GM18526 (cell line): Measurements from ENCODE around the gene HINT1.

Source experiments
- POLR2A ChIP-seq: IDR thresholded peaks from 3 replicates; pipeline ENCODE4 v1.6.1; 2011; ENCODE audit not compliant: insufficient read length; ENCODE audit errors: extremely low read depth

HINT1 gene

DNA sequence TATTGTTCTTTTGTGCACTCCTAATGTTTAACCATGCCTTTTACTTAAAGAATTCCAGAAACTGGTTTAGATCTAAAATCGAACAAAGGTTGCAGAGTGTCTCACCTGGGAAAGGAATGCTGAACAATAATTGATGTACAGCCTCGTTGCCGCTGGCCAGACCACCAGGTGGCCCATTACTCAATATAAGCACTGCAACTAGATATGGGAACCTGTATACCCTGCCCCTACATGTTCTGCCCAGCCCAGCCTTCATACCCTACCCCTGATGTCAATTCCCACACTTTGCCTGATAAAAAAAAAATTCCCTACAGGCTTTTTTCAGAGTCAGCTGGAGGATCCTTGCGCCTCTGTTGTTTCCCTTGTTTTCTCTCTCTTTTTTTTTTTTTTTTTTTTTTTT, 13.8 kb downstream of the HINT1 start:
- no peak for TF ChIP-seq POLR2A

DNA sequence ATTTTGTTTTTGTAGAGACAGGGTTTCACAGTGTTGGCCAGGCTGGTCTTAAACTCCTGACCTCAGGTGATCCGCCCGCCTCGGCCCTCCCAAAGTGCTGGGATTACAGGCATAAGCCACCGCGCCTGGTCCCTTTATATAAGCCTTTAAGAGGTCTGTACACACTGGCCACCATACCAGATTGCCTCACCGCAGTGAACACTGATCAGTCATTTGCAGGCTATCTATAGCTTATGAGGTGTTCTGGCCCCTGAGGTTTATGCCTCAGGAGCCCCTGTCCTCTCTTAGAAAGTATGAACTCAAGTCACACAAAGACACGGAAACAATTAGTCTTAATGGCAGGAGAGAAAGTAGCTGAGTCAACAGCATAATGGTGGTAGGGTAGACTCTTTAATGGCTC, 14.6 kb downstream of the HINT1 start:
- no peak for TF ChIP-seq POLR2A

DNA sequence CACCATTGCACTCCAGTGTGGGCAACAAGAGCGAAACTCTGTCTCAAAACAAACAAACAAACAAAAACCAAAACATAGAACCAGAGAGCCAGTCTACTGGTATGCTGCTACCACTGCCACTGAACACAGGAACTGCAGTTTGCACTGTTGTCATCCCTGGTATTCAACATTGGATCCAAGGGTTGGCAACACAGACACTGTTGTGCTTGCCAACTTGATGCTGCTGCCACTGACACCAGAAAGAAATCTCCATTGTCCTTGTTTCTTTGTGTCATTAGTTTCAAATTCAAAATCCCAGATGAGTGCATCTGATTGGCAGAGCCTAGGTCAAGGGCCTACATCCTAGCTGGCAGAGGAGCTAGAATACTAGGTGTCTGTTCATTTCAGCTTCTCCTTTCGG, 16.2 kb downstream of the HINT1 start:
- no peak for TF ChIP-seq POLR2A

DNA sequence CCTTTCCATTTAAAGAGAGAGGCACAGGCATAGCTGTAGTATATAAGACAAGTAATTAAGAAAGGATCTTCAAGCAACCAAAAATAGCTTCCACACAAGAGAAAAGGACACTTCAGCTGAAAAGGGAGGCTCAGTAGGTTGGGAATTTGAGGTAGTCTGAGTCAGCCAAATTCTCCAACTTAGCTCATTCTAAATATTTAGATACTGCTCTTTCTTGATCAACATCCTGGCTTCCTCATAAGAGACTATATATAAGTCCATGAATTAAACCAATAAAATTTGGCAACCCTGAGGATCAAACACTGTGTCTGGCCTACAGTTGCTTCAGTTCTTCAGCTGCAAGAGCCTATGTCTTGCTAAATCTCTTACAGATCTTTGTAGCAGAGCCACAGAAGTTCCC, 17.8 kb downstream of the HINT1 start:
- no peak for TF ChIP-seq POLR2A

DNA sequence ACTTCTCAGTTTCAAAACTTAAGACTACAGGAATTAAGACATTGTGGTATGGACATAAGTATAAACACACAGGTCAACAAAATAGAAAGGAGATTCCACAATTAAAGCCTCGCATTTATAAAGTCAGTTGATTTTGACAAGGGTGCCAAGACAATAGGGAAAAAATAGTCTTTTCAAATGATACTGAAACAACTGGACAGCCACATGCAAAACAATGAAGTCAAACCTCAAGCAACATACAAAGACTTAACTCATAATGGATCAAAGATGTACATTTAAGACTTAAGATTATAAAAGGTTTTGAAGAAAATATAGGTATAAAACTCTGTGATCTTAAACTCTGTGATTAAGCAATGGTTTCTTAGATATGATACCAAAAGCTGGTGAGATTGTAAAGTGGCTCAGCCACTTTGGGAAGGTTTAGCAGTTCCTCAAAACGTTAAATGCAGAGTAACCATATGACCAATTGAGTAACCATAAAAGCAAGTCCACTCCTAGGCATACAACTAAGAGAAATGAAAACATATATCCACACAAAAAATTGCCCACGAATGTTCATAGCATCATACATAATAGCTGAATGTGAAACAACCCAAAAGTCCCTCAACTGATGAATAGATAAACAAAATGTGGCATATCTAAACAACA, 22.0 kb downstream of the HINT1 start:
- no peak for TF ChIP-seq POLR2A

DNA sequence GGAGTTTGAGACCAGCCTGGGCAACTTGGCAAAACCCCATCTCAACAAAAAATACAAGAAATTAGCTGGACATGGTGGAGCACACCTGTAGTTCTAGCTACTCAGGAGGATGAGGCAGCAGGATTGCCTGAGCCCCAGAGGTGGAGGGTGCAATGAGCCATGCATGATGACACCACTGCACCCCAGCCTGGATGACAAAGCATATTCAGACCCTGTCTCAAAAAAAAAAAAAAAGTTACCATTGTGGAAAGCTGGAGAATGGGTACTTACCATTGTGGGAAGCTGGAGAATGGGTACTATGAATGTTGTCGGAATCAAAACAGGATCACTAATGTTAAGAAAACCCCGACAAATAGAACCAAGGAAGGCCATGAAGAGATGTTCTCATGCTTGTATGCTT, 25.7 kb downstream of the HINT1 start:
- TF ChIP-seq POLR2A = no peak

DNA sequence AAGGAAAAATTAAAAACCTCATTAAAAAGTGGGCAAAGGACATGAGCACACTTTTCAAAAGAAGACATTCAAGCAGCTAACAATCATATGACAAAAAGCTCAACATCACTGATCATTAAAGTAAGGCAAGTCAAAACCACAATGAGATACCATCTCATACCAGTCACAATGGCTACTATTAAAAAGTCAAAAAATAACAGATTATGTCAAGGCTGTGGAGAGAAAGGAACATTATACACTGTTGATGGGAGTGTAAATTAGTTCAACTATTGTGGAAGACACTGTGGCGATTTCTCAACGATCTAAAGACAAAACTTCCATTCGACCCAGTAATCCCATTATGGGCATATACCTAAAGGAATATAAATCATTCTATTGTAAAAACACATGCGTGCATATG, 35.8 kb downstream of the HINT1 start:
- no peak for TF ChIP-seq POLR2A

DNA sequence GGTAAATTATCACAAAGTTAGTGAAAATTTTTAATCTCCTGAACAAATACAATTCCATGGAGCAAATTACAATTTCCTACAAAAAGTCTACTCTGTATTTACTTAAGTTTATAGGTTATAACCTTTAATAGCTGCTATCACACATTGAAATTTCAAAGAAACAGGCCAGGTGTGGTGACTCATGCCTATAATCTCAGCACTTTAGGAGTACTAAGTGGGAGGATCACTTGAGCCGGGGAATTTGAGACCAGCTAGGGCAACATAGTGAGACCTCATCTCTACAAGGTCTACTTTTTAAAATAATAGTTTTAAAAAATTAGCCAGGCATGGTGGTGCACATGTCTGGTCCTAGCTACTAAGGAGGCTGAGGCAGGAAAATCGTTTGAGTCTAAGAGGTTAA, 50.3 kb downstream of the HINT1 start:
- no peak for TF ChIP-seq POLR2A

DNA sequence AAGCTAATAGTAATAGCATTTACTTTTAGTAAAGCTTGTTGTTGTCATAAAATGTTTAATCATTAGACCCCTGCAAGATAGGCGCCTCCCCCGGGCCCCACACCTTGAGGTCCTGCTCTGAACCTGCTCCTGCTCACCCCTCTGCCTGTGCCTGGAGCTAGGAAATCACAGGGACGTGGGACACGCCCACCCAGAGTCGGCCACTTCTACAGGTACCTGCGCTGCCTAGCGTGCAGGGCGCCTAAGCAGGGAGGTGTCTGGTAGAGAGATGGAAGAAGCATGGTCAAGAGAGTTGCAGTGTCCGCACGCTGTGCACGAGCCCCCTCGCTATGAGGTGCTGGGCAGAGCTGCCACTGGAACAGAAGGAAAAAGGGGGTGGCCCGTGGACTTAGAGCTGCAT, 52.6 kb downstream of the HINT1 start:
- no peak for TF ChIP-seq POLR2A

DNA sequence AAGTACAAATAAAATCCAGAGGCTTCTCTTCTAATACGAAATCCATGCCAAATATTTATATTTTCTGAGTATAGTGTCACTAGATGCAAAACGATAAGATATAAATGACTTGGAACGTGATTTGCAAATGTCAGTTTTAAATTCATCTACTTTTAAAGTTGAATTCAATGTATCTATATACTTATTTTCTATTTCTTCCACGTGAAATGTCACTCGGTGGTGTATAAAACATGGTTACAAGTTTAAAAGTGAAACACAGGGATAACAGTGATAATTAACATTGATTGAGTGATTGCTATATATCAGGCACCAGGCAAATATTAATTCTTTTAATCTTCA, 54.8 kb downstream of the HINT1 start:
- TF ChIP-seq POLR2A = no peak

DNA sequence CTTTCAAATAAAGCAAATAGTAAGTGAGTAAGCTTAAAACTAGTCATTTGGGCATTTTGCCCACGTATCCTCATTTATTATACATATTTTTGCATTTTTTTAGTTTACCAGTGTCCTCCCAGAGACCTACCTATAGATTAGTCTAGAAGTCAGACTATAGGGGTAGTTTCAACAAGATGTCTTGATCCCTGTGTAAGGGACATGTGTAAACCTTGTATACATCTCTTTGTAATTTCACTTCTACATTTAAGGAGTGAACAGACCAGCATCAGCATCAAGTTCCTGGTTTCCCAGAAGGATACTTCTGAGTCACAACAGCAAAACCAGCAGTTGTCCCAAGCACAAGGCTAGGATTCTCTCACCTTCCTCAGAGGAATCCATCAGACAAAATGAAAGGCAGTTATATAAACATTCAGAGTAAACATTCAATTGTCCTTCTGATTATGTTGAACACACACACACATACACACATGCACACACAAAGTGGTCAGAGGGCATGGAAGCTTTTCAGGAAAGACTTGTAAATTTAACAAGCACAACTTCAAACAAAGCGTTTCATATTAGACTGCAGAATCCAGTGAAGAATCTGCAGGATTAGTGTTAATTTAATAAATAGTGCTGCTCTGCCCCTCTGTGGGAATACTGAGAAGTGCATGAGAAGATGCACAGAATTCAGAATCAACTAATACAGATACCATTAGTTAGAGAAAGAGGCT, 55.4 kb downstream of the HINT1 start:
- no peak for TF ChIP-seq POLR2A
